ENCODE measurements around the gene PLCG2.

Gene PLCG2

DNA sequence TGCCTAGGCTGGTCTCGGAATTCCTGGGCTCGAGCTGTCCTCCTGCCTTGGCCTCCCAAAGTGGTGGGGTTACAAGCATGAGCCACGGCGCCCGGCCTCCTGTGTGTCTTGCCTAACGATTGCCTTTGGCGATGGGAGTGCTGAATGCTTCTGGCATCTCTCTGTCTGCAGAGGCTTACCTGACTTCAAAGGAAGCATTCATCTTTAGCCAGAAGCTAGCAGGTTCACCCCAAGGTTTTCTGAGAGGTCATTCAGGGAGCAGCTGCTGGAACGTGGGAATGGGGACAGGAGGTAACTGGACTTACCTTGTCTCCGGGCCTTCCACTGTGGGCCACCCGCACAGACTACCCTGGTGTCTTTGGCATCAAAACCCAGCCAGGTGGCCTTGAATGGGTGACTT lies 54.7 kb downstream of the PLCG2 start:
- H3K9ac ChIP-seq (ENCODE audit: insufficient read length), result no peak overlapping the region
- no peak for TF ChIP-seq FOXP2 (optimal IDR thresholded peaks at IDR 0.05; ENCODE audit: control extremely low read depth, extremely low read length, insufficient read depth)
- no peak for TF ChIP-seq POLR2AphosphoS5 (IDR thresholded peaks at IDR 0.05; ENCODE audit: borderline replicate concordance, low read depth, low read length)
- no peak for TF ChIP-seq EZH2 (IDR thresholded peaks at IDR 0.05)

DNA sequence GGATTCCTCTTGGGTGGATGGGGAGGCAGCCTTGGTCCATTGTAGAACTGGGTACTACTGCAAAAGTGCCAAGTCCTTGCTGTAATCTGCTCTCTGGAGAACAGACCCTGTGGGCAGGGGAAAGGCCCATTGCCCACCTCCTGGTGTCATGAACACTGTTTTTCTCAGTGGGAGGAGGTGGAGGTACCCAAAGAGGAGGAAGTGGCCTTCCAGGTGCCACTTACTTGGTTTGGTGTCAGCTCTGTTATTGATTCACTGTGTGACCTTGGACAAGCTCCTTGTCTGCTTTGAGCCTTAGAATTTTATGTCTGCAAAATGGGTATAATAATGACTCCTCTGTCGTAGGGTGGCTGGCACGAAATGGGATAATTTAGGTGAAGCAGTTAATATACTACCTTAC lies 55.8 kb downstream of the PLCG2 start:
- H3K4me3 ChIP-seq, result no peak overlapping the region
- H3K9me3 ChIP-seq (ENCODE audit: low read depth, low read length), result no peaks in the 10 kb centered on the region
- no peaks in the 10 kb centered on the region for H3K36me3 ChIP-seq (ENCODE audit: insufficient read depth, low read length)
- no peak for TF ChIP-seq POLR2AphosphoS5 (IDR thresholded peaks at IDR 0.05; ENCODE audit: borderline replicate concordance, low read depth, low read length)
- no peak for TF ChIP-seq EZH2 (IDR thresholded peaks at IDR 0.05)
- no peak for TF ChIP-seq FOXP2 (optimal IDR thresholded peaks at IDR 0.05; ENCODE audit: control extremely low read depth, extremely low read length, insufficient read depth)
- H3K9ac ChIP-seq (ENCODE audit: insufficient read length), result no peak overlapping the region
- no peak for DNase-seq (ENCODE audit: low read depth, low spot score)
- no peak overlapping the region for H3K27ac ChIP-seq

More for the DNA sequence above, 54.7 kb downstream of the PLCG2 start:
- Histone ChIP-seq H3K36me3 (ENCODE audit: insufficient read depth, low read length) (no peaks in the 10 kb centered on the region), H3K4me3 (no peak overlapping the region), H3K27ac (no peak overlapping the region), H3K9me3 (ENCODE audit: low read depth, low read length) (no peaks in the 10 kb centered on the region)
- no peak for DNase-seq (ENCODE audit: low read depth, low spot score)

DNA sequence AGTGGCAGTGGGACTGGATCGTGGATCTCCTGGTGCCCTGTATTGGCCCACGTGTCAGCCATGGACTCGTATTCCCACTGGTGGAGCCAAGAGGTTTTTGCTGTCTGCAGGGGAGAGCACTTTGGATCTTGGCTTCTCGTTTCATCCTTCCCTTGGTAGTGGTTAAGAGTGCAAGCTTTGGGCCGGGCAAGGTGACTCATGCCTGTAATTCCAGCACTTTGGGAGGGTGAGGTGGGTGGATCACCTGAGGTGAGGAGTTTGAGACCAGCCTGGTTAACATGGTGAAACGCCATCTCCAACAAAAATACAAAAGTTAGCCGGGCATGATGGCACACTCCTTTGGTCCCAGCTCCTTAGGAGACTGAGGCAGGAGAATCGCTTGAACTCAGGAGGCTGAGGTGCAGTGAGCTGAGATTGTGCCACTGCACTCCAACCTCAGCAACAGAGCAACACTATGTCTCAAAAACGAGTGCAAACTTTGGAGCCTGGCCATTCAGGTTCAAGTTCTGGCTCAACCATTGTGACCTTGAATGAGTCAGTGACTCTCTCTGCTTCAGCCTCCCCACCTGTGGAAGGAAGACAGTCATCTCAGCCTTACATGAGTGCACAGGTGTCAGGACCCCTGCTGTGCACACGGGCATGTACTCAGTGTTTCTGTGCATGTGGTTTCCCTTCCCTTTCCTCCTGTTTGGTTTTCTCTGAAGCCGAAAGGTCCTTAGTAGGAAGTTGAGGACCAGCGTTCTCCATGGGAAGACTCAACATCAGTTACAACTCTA lies 57.4 kb downstream of the PLCG2 start:
- H3K27ac ChIP-seq, result no peak overlapping the region
- no peak for DNase-seq (ENCODE audit: low read depth, low spot score)
- H3K36me3 ChIP-seq (ENCODE audit: insufficient read depth, low read length), result no peaks in the 10 kb centered on the region
- H3K9me3 ChIP-seq (ENCODE audit: low read depth, low read length), result no peaks in the 10 kb centered on the region
- H3K9ac ChIP-seq (ENCODE audit: insufficient read length), result no peak overlapping the region
- H3K4me3 ChIP-seq, result no peak overlapping the region
- TF ChIP-seq FOXP2 (optimal IDR thresholded peaks at IDR 0.05; ENCODE audit: control extremely low read depth, extremely low read length, insufficient read depth), result no peak

DNA sequence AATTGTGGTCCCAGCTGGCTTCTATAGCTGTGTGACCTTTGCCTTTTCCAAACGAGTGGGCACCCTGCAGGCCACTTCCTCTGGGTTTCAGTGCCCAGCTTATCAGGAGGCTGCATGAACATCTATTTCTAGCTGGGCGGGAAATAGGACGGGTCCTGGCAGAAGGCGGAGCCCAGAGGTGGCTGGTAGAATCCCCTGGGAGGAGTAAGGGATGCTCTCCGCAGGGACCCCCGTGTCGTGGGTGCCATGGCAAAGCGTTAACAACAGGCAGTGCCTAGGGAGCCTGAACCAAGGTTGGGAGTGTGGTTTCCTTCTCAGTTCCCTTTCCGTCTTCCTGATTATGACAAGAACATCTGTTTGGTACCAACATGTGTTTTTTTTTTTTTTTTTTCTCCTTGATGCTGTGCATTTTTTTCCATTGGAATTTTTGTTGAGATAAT lies 58.2 kb downstream of the PLCG2 start:
- no peaks in the 10 kb centered on the region for H3K36me3 ChIP-seq (ENCODE audit: insufficient read depth, low read length)
- DNase-seq (ENCODE audit: low read depth, low spot score), result no peak
- no peak overlapping the region for H3K9ac ChIP-seq (ENCODE audit: insufficient read length)
- TF ChIP-seq FOXP2 (optimal IDR thresholded peaks at IDR 0.05; ENCODE audit: control extremely low read depth, extremely low read length, insufficient read depth), result no peak
- no peak for TF ChIP-seq POLR2AphosphoS5 (IDR thresholded peaks at IDR 0.05; ENCODE audit: borderline replicate concordance, low read depth, low read length)
- TF ChIP-seq EZH2 (IDR thresholded peaks at IDR 0.05), result no peak
- H3K27ac ChIP-seq, result no peak overlapping the region
- no peak overlapping the region for H3K4me3 ChIP-seq
- no peaks in the 10 kb centered on the region for H3K9me3 ChIP-seq (ENCODE audit: low read depth, low read length)

DNA sequence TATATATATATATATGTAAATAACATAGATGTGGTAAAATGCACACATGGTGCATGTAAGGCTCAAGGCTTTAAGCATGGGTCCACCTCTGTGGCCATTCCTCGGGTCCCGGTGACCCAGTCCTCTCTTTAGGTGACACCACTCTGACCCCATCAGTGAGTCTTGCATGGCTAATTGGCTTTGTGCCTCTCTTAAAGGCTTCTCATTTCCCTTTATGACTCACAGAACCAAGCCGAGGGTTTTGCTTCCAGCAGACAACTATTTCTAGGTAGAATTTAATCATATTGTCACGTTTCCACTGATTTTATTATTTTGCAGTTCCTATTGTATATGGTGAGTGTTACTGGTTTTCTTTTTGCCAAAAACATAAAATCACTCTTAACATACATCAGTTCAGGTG lies 59.7 kb downstream of the PLCG2 start:
- no peak for TF ChIP-seq EZH2 (IDR thresholded peaks at IDR 0.05)
- TF ChIP-seq POLR2AphosphoS5 (IDR thresholded peaks at IDR 0.05; ENCODE audit: borderline replicate concordance, low read depth, low read length), result no peak
- no peak for TF ChIP-seq FOXP2 (optimal IDR thresholded peaks at IDR 0.05; ENCODE audit: control extremely low read depth, extremely low read length, insufficient read depth)
- Histone ChIP-seq H3K36me3 (ENCODE audit: insufficient read depth, low read length) (no peaks in the 10 kb centered on the region), H3K9ac (ENCODE audit: insufficient read length) (no peak overlapping the region), H3K27ac (no peak overlapping the region), H3K4me3 (no peak overlapping the region), H3K9me3 (ENCODE audit: low read depth, low read length) (no peaks in the 10 kb centered on the region)
- no peak for DNase-seq (ENCODE audit: low read depth, low spot score)

DNA sequence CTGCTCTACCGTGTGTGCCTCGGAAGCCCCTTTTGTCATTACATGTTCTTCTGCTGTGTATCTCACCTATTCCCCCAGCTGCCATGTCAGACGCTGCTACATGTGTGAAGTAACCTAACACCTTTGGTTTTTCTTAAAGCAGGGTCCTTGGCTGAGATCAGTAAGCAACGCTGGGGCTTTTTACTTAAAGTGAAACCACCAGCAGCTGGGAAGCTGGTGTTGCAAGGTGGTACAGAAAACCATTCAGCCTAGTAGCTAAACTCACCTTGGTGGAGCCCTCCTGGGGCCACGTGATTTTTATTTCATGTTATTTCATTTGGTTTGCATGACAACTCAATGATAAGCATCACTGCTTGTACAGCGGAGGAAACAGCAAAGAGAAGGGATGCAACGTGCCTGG lies 62.6 kb downstream of the PLCG2 start:
- H3K9ac ChIP-seq (ENCODE audit: insufficient read length), result no peak overlapping the region
- TF ChIP-seq POLR2AphosphoS5 (IDR thresholded peaks at IDR 0.05; ENCODE audit: borderline replicate concordance, low read depth, low read length) (no peak), EZH2 (IDR thresholded peaks at IDR 0.05) (no peak), FOXP2 (optimal IDR thresholded peaks at IDR 0.05; ENCODE audit: control extremely low read depth, extremely low read length, insufficient read depth) (no peak)
- H3K36me3 ChIP-seq (ENCODE audit: insufficient read depth, low read length), result no peaks in the 10 kb centered on the region
- no peak overlapping the region for H3K4me3 ChIP-seq
- H3K27ac ChIP-seq, result no peak overlapping the region
- H3K9me3 ChIP-seq (ENCODE audit: low read depth, low read length), result no peaks in the 10 kb centered on the region
- no peak for DNase-seq (ENCODE audit: low read depth, low spot score)

DNA sequence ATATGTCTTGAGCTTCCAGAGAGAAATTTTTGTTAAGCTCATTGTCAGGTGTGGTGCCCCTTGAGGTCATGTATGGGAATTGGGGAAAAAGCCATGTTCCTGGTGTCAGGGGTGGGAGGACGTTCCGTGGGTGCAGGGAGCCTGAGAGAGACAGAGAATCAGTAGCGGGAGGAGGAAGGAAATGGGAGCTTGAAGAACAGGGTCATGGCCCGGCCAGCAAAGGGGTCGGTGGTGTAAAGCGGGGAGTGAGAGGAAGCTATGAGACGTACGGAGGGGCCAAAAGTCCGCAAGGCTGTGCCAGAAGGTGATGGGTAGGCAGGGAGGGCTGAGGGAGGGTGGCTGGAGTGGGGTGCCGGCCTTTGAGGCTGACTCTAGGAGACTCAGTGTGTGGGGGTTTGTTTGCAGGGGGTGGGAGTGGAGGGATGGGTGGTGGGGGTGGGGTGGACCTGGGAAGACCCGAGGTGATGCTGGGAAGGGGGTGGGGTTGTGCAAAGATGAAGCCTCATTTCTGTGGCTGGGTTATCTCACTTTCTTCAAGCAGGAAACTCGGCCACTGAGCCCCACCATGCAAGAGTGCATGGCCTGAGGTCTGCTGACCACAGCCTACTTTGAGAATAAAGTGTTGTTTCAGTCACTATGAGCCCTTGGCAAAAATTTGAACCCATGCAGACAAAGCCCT lies 63.6 kb downstream of the PLCG2 start:
- TF ChIP-seq EZH2 (IDR thresholded peaks at IDR 0.05) (no peak), POLR2AphosphoS5 (IDR thresholded peaks at IDR 0.05; ENCODE audit: borderline replicate concordance, low read depth, low read length) (no peak), FOXP2 (optimal IDR thresholded peaks at IDR 0.05; ENCODE audit: control extremely low read depth, extremely low read length, insufficient read depth) (no peak)
- Histone ChIP-seq H3K9me3 (ENCODE audit: low read depth, low read length) (no peaks in the 10 kb centered on the region), H3K36me3 (ENCODE audit: insufficient read depth, low read length) (no peaks in the 10 kb centered on the region), H3K9ac (ENCODE audit: insufficient read length) (no peak overlapping the region), H3K4me3 (no peak overlapping the region), H3K27ac (no peak overlapping the region)
- no peak for DNase-seq (ENCODE audit: low read depth, low spot score)

GRCh38 chr16:81843243-81843582 lies 64.1 kb downstream of the PLCG2 start:
- Histone ChIP-seq H3K9ac (ENCODE audit: insufficient read length) (no peak overlapping the region), H3K36me3 (ENCODE audit: insufficient read depth, low read length) (no peaks in the 10 kb centered on the region), H3K4me3 (no peak overlapping the region), H3K9me3 (ENCODE audit: low read depth, low read length) (no peaks in the 10 kb centered on the region), H3K27ac (peak overlapping the region; percentile 46; the same call in 1 of the 2 replicates)
- no peak for TF ChIP-seq POLR2AphosphoS5 (IDR thresholded peaks at IDR 0.05; ENCODE audit: borderline replicate concordance, low read depth, low read length)
- TF ChIP-seq FOXP2 (optimal IDR thresholded peaks at IDR 0.05; ENCODE audit: control extremely low read depth, extremely low read length, insufficient read depth), result no peak
- no peak for TF ChIP-seq EZH2 (IDR thresholded peaks at IDR 0.05)
- peak; percentile 2 for DNase-seq (ENCODE audit: low read depth, low spot score)

Data from SK-N-MC (cell line).